ENCODE data around the gene TMEM164. TPM values are rescaled to one million over a fixed set of nuclear protein-coding genes. Genes with fewer than 3 reads are reported as not detected.

TMEM164 gene
- polyA plus RNA-seq, 1 donor (not counting 4 experiments of a cell fraction or from before 2014, with no cell fraction given) = 15.3 TPM

DNA sequence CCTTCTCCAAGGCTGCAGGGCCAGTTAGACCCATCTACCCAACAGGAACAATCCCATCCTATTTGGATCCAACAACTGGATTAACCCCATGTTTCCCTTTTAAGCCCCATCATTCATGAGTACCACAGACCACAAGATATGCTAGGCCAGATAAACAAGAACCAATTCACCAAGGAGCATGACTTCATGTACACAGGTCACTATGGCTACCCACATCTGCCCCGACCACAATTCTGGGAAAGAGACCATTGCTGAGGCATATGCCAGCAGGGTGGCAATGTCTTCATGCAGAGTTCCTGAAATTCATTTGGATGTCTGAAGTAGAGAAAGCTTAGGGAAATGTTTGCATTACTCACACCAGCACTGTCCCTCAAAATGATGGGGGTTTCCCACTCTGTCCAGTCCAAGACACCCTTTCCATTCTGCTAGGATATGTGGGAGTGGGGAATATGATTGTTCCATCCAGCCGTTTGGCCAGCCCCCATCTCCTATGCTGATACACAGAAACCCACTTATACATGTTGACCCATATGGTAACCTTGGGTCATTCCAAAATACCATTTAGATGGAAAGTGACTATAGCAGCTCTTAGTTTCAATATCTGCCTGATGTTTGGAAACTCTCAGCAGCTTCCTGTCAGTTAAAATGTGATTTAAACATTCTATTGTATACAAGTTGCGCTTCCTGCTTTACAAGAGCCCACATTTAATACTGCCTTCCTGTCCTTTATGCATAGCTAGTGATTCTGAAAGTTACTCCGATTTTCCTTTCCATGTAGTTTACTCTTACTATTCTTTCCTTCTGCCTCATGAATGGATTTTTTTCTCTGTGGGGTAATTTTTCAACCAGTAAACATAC lies 186.0 kb downstream of the TMEM164 start:
- no peak for FAIRE-seq
- DNase-seq (ENCODE audit: low read depth, low spot score) = no peak
- TF ChIP-seq EZH2 (IDR thresholded peaks at IDR 0.05; ENCODE audit: low read length) (no peak), CTCF (optimal IDR thresholded peaks at IDR 0.05 in 1 of 3, IDR thresholded peaks at IDR 0.05 in 1 of 3, conservative IDR thresholded peaks at IDR 0.05 in 1 of 3; ENCODE audit: extremely low read depth in 1 of 3, insufficient read depth in 2 of 3, low read length in 3 of 3) (no peak)
- no peak overlapping the region for H3K4me3 ChIP-seq (ENCODE audit: control insufficient read depth in 2 of 3, extremely low read depth in 1 of 3, insufficient read depth in 2 of 3, low read depth in 1 of 3, low read length in 3 of 3)
- no peaks in the 10 kb centered on the region for H4K20me1 ChIP-seq (ENCODE audit: control insufficient read depth, extremely low read depth, insufficient read depth, low read length)
- H3K36me3 ChIP-seq (ENCODE audit: control insufficient read depth in 2 of 2, extremely low read depth in 1 of 2, insufficient read depth in 2 of 2, low read length in 2 of 2) = no peaks in the 10 kb centered on the region
- H3K4me2 ChIP-seq (ENCODE audit: control insufficient read depth, extremely low read depth, insufficient read depth, low read depth, low read length) = no peak overlapping the region
- H3K27ac ChIP-seq (ENCODE audit: control insufficient read depth, insufficient read depth, low read length) = no peak overlapping the region
- H3K9me1 ChIP-seq (ENCODE audit: control insufficient read depth, extremely low read depth, insufficient read depth, low read length) = no peaks in the 10 kb centered on the region
- H3K27me3 ChIP-seq (ENCODE audit: control insufficient read depth, extremely low read depth, insufficient read depth, low read length) = no peaks in the 10 kb centered on the region
- H3K79me2 ChIP-seq (ENCODE audit: control insufficient read depth, insufficient read depth, low read length) = no peaks in the 10 kb centered on the region
- H3K4me1 ChIP-seq (ENCODE audit: control insufficient read depth, extremely low read depth, insufficient read depth, low read length) = no peaks in the 10 kb centered on the region
- dilution Hi-C loops (cut with MboI; ENCODE audit: extremely low pct_ligation_motif_present, low sequenced_read_pairs) = no loop called here
- no peak overlapping the region for H2AFZ ChIP-seq (ENCODE audit: control insufficient read depth, low read length)
- no peak overlapping the region for H3K9ac ChIP-seq (ENCODE audit: control insufficient read depth, extremely low read depth, insufficient read depth, low read length)
- H3K9me3 ChIP-seq (ENCODE audit: control insufficient read depth, low read depth, low read length) = no peaks in the 10 kb centered on the region

GRCh38 chrX:110192516-110192915 lies 189.6 kb downstream of the TMEM164 start:
- FAIRE-seq (no peak), DNase-seq (ENCODE audit: low read depth, low spot score) (no peak)
- no peak overlapping the region for H3K4me2 ChIP-seq (ENCODE audit: control insufficient read depth, extremely low read depth, insufficient read depth, low read depth, low read length)
- TF ChIP-seq EZH2 (IDR thresholded peaks at IDR 0.05; ENCODE audit: low read length) (no peak), CTCF (optimal IDR thresholded peaks at IDR 0.05 in 1 of 3, IDR thresholded peaks at IDR 0.05 in 1 of 3, conservative IDR thresholded peaks at IDR 0.05 in 1 of 3; ENCODE audit: extremely low read depth in 1 of 3, insufficient read depth in 2 of 3, low read length in 3 of 3) (no peak)
- no peaks in the 10 kb centered on the region for H4K20me1 ChIP-seq (ENCODE audit: control insufficient read depth, extremely low read depth, insufficient read depth, low read length)
- no peaks in the 10 kb centered on the region for H3K4me1 ChIP-seq (ENCODE audit: control insufficient read depth, extremely low read depth, insufficient read depth, low read length)
- H2AFZ ChIP-seq (ENCODE audit: control insufficient read depth, low read length) = no peak overlapping the region
- H3K4me3 ChIP-seq (ENCODE audit: control insufficient read depth in 2 of 3, extremely low read depth in 1 of 3, insufficient read depth in 2 of 3, low read depth in 1 of 3, low read length in 3 of 3) = no peak overlapping the region
- H3K27me3 ChIP-seq (ENCODE audit: control insufficient read depth, extremely low read depth, insufficient read depth, low read length) = no peaks in the 10 kb centered on the region
- no peak overlapping the region for H3K27ac ChIP-seq (ENCODE audit: control insufficient read depth, insufficient read depth, low read length)
- dilution Hi-C loops (cut with MboI; ENCODE audit: extremely low pct_ligation_motif_present, low sequenced_read_pairs) = no loop called here
- no peaks in the 10 kb centered on the region for H3K79me2 ChIP-seq (ENCODE audit: control insufficient read depth, insufficient read depth, low read length)
- no peak overlapping the region for H3K9ac ChIP-seq (ENCODE audit: control insufficient read depth, extremely low read depth, insufficient read depth, low read length)
- H3K36me3 ChIP-seq (ENCODE audit: control insufficient read depth in 2 of 2, extremely low read depth in 1 of 2, insufficient read depth in 2 of 2, low read length in 2 of 2) = no peaks in the 10 kb centered on the region
- H3K9me1 ChIP-seq (ENCODE audit: control insufficient read depth, extremely low read depth, insufficient read depth, low read length) = no peaks in the 10 kb centered on the region
- no peaks in the 10 kb centered on the region for H3K9me3 ChIP-seq (ENCODE audit: control insufficient read depth, low read depth, low read length)
